ENCODE data around the gene ZNF345. TPM values are rescaled to one million over a fixed set of nuclear protein-coding genes. Genes with fewer than 3 reads are reported as not detected.
A peak's percentile ranks its signal among the peaks of the same experiment; 100 is the strongest.

ZNF345 gene
- total and polyA plus RNA-seq, 2 donors = 4.4 to 16.2 TPM

- H3K4me3 ChIP-seq (ENCODE audit: low read depth, low read length) = no peak overlapping the region
- 99% methylated on average over 10 of the region's 10 CpGs for WGBS
- H3K4me1 ChIP-seq (ENCODE audit: insufficient read depth) = no peaks in the 10 kb centered on the region
- peaks cover 11% of the 10 kb centered on the region for H3K36me3 ChIP-seq (ENCODE audit: insufficient read depth)
- no peak overlapping the region for H3K27ac ChIP-seq (ENCODE audit: low read depth)
- DNase-seq (ENCODE audit: extremely low spot score) = no peak
These were observed 26.6 kb downstream of the ZNF345 start for GRCh38 chr19:36876993-36877938.

- DNase-seq (ENCODE audit: extremely low spot score) = no peak
- H3K36me3 ChIP-seq (ENCODE audit: insufficient read depth) = peaks cover 16% of the 10 kb centered on the region
- no peaks in the 10 kb centered on the region for H3K4me1 ChIP-seq (ENCODE audit: insufficient read depth)
- H3K27ac ChIP-seq (ENCODE audit: low read depth) = no peak overlapping the region
- no peak overlapping the region for H3K4me3 ChIP-seq (ENCODE audit: low read depth, low read length)
- 98% methylated on average over 3 of the region's 3 CpGs for WGBS
These were observed 41.2 kb downstream of the ZNF345 start for GRCh38 chr19:36891768-36892357.

- Histone ChIP-seq H3K4me1 (ENCODE audit: insufficient read depth) (no peaks in the 10 kb centered on the region), H3K4me3 (ENCODE audit: low read depth, low read length) (no peak overlapping the region), H3K36me3 (ENCODE audit: insufficient read depth) (peaks cover 16% of the 10 kb centered on the region), H3K27ac (ENCODE audit: low read depth) (no peak overlapping the region)
- DNase-seq (ENCODE audit: extremely low spot score) = no peak
- 99% methylated on average over 2 of the region's 2 CpGs for WGBS
These were observed 44.2 kb downstream of the ZNF345 start for GRCh38 chr19:36894849-36895383.

- H3K27ac ChIP-seq (ENCODE audit: low read depth) = no peak overlapping the region
- H3K4me3 ChIP-seq (ENCODE audit: low read depth, low read length) = no peak overlapping the region
- DNase-seq (ENCODE audit: extremely low spot score) = no peak
- peaks cover 13% of the 10 kb centered on the region for H3K36me3 ChIP-seq (ENCODE audit: insufficient read depth)
- WGBS = 98% methylated on average over 4 of the region's 4 CpGs
- no peaks in the 10 kb centered on the region for H3K4me1 ChIP-seq (ENCODE audit: insufficient read depth)
These were observed 47.7 kb downstream of the ZNF345 start for GRCh38 chr19:36898422-36898821.

GRCh38 chr19:36915992-36916830, 65.5 kb downstream of the ZNF345 start, which contains the start of the genes ZNF568 and ZNF829:
Gene ZNF568 (plus strand): TSS chr19:36916332. CDS start chr19:36922771, 6,439 bp downstream.
Gene ZNF829 (minus strand): TSS chr19:36916291. CDS start chr19:36915167, 1,124 bp downstream.
- Histone ChIP-seq H3K27ac (ENCODE audit: low read depth) (peak within 1 kb of the TSS; percentile 97), H3K4me3 (ENCODE audit: low read depth, low read length) (peak within 1 kb of the TSS; percentile 75), H3K36me3 (ENCODE audit: insufficient read depth) (peaks cover 5% of the 10 kb centered on the region), H3K4me1 (ENCODE audit: insufficient read depth) (no peaks in the 10 kb centered on the region)
- WGBS = under 1% methylated on average over 57 of the region's 57 CpGs
- peak; percentile 74 for DNase-seq (ENCODE audit: extremely low spot score)

GRCh38 chr19:36916991-36917390, 66.3 kb downstream of the ZNF345 start:
- no peak overlapping the region for H3K27ac ChIP-seq (ENCODE audit: low read depth)
- DNase-seq (ENCODE audit: extremely low spot score) = no peak
- H3K36me3 ChIP-seq (ENCODE audit: insufficient read depth) = peaks cover 5% of the 10 kb centered on the region
- 33% methylated on average over 7 of the region's 7 CpGs for WGBS
- no peaks in the 10 kb centered on the region for H3K4me1 ChIP-seq (ENCODE audit: insufficient read depth)
- H3K4me3 ChIP-seq (ENCODE audit: low read depth, low read length) = peak overlapping the region; percentile 75

GRCh38 chr19:36918090-36918489, 67.4 kb downstream of the ZNF345 start:
- no peak overlapping the region for H3K27ac ChIP-seq (ENCODE audit: low read depth)
- H3K4me1 ChIP-seq (ENCODE audit: insufficient read depth) = no peaks in the 10 kb centered on the region
- peaks cover 7% of the 10 kb centered on the region for H3K36me3 ChIP-seq (ENCODE audit: insufficient read depth)
- DNase-seq (ENCODE audit: extremely low spot score) = no peak
- WGBS = 96% methylated on average over 9 of the region's 9 CpGs
- no peak overlapping the region for H3K4me3 ChIP-seq (ENCODE audit: low read depth, low read length)

Small RNAs within 50 kb of the gene (small RNA-seq; reads per million reads assigned to genes)
- gene RF00019 = not detected

Other genes starting within 250 kb of the ZNF345 start
- 30.3 TPM for gene ZNF382, start 245.6 kb upstream of the ZNF345 start, total RNA-seq
- gene ZNF382, start 245.6 kb upstream of the ZNF345 start, polyA plus RNA-seq = 4.2 TPM
- 19.9 TPM for gene ZNF461, start 184.0 kb upstream of the ZNF345 start, total RNA-seq
- gene ZNF461, start 184.0 kb upstream of the ZNF345 start, polyA plus RNA-seq = 4.7 TPM
- gene ZNF567, start 163.3 kb upstream of the ZNF345 start, total RNA-seq = 22.9 TPM
- gene ZNF567, start 163.3 kb upstream of the ZNF345 start, polyA plus RNA-seq = 5.2 TPM
- 10.8 TPM for gene ZNF850, start 78.1 kb upstream of the ZNF345 start, total RNA-seq
- gene ZNF850, start 78.1 kb upstream of the ZNF345 start, polyA plus RNA-seq = 1.0 TPM
- gene ZNF790, start 12.5 kb upstream of the ZNF345 start, total RNA-seq = 20.1 TPM
- 4.1 TPM for gene ZNF790, start 12.5 kb upstream of the ZNF345 start, polyA plus RNA-seq
- gene ZNF829, start 65.4 kb downstream of the ZNF345 start, total RNA-seq = 9.8 TPM
- gene ZNF829, start 65.4 kb downstream of the ZNF345 start, polyA plus RNA-seq = 1.8 TPM
- 28.4 TPM for gene ZNF568, start 65.5 kb downstream of the ZNF345 start, total RNA-seq
- gene ZNF568, start 65.5 kb downstream of the ZNF345 start, polyA plus RNA-seq = 9.3 TPM
- gene ZNF420, start 227.6 kb downstream of the ZNF345 start, total RNA-seq = 27.3 TPM
- 6.0 TPM for gene ZNF420, start 227.6 kb downstream of the ZNF345 start, polyA plus RNA-seq

Data from urinary bladder (tissue), 4 donors.